Muscle of leg (tissue), 11 donors: Measurements from ENCODE around the gene CDC42EP4. TPM values are rescaled to one million over a fixed set of nuclear protein-coding genes. Genes with fewer than 3 reads are reported as not detected.

Experiments
- DNase-seq: peaks from one replicate; pipeline ENCODE4 v3.0.0; 2013
- H3K27ac ChIP-seq: one replicate; pipeline ENCODE4 v1.5.1; 2013; ENCODE audit warnings: mild to moderate bottlenecking, low read length, control low read depth
- H3K27me3 ChIP-seq: one replicate; pipeline ENCODE4 v1.6.1; 2013; ENCODE audit warnings: low read length; ENCODE audit not compliant: control insufficient read depth, insufficient read depth
- H3K36me3 ChIP-seq: one replicate; pipeline ENCODE4 v1.6.1; 2013; ENCODE audit warnings: low read length; ENCODE audit not compliant: control insufficient read depth, insufficient read depth
- H3K4me1 ChIP-seq: one replicate; pipeline ENCODE4 v1.6.1; 2013; ENCODE audit warnings: low read length; ENCODE audit not compliant: control insufficient read depth, insufficient read depth
- H3K4me3 ChIP-seq: one replicate; pipeline ENCODE4 v1.5.1; 2013; ENCODE audit warnings: low read length, control low read depth
- H3K9me3 ChIP-seq: replicated peaks from 2 replicates; pipeline ENCODE4 v1.6.1; 2013; ENCODE audit warnings: low read depth, low read length; ENCODE audit not compliant: control insufficient read depth
- WGBS: methylation state at CpG from one replicate; pipeline ENCODE4 v1.1.5; 2013; ENCODE audit warnings: missing lambda C conversion rate; ENCODE audit not compliant: insufficient coverage; 5-methylcytosine and 5-hydroxymethylcytosine counted together
- polyA plus RNA-seq, 8 donors: library from polyadenylated mRNA; unstranded; fragments of 120-200 nt; gene quantifications; one replicate each; pipeline versions ENCODE4 v1.2.1 to v1.2.3, GENCODE V29; 2013; ENCODE audit warnings: inconsistent platforms in 1 of 8, low replicate concordance in 1 of 8; ENCODE audit not compliant: insufficient read length in 8 of 8, insufficient read depth in 1 of 8
- total RNA-seq: library from RNA; stranded (reverse); fragments of 120-200 nt; gene quantifications from one replicate; pipeline ENCODE4 v1.2.4, GENCODE V29; 2013

The CDC42EP4 gene
- total and polyA plus RNA-seq, 9 donors, result 13.4 to 30.9 (median 21.5) TPM

DNA sequence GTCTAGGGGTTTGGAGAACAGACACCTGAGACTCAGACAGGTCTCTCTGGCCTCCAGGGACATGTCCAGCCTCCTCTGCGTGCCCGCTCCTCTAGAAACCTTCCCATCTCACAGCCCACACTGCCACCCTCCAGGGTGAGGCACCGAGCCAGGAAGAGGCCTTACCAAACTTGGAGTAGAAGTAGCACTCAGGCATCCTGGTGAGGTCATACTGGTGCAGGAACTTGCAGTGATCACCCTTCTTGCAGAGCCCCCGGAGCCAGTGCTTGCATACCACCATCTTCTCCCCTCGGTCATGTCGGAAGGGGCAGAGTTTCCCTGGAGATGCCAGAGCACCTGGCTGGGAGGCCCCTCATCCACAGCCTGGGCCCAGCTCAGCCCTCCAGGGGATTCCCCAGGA lies 54.3 kb downstream of the CDC42EP4 start:
- H3K9me3 ChIP-seq, result no peaks in the 10 kb centered on the region
- H3K27me3 ChIP-seq, result no peaks in the 10 kb centered on the region
- peaks cover 1% of the 10 kb centered on the region for H3K4me1 ChIP-seq
- DNase-seq, result no peak
- WGBS, result 84% methylated on average over 6 of the region's 6 CpGs
- no peaks in the 10 kb centered on the region for H3K36me3 ChIP-seq
- no peak overlapping the region for H3K4me3 ChIP-seq
- H3K27ac ChIP-seq, result no peak overlapping the region

DNA sequence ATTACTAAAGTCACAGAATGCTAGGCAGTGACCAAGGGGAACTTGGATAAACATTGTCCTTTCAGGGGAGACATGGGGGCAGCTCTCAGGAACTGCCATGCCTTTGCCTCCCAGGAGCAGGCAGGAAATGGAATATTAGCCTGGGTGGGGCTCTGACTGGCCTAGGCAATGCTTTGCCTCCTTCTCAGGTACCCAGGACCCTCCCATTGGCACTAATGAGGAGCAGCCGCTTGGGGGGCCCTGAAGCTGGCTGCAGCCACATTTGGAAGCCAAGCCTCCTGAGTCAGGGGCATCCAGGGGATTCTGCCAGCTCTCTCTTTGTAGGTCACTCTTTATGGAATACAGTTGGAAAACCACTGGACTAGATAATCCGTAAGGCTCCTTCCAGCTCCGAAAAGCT lies 55.6 kb downstream of the CDC42EP4 start:
- Histone ChIP-seq H3K36me3 (no peaks in the 10 kb centered on the region), H3K4me3 (no peak overlapping the region), H3K27me3 (no peaks in the 10 kb centered on the region), H3K4me1 (peaks cover 3% of the 10 kb centered on the region), H3K27ac (no peak overlapping the region), H3K9me3 (no peaks in the 10 kb centered on the region)
- 67% methylated on average over 1 of the region's 3 CpGs for WGBS
- DNase-seq, result no peak

DNA sequence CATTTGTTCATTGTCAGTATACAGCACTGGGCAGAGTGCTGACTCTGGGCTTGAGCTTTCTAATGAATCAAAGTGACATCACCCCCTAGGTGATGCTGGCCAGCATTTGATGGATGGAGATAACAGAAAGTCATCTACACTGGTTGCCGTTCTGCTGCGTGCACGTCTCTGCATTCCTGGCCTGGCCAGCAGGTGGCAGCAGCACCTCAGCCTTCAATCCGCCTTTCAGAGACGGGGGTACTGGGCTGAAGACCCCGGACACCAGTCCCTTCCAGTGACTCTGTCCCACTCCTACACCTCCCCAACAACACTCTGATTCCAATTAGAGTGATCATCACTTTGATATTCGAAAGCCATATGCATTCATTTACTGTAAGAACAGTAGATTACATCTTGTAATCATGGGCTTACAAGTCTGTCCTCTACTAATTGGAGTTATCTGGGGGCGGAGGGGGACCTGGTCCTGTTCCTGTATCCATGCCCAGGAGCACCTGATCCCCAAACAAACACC lies 56.1 kb downstream of the CDC42EP4 start:
- Histone ChIP-seq H3K4me3 (no peak overlapping the region), H3K27me3 (no peaks in the 10 kb centered on the region), H3K4me1 (peaks cover 5% of the 10 kb centered on the region), H3K9me3 (no peaks in the 10 kb centered on the region), H3K36me3 (no peaks in the 10 kb centered on the region), H3K27ac (no peak overlapping the region)
- peak; percentile 46 for DNase-seq
- 0% methylated on average over 3 of the region's 8 CpGs for WGBS

DNA sequence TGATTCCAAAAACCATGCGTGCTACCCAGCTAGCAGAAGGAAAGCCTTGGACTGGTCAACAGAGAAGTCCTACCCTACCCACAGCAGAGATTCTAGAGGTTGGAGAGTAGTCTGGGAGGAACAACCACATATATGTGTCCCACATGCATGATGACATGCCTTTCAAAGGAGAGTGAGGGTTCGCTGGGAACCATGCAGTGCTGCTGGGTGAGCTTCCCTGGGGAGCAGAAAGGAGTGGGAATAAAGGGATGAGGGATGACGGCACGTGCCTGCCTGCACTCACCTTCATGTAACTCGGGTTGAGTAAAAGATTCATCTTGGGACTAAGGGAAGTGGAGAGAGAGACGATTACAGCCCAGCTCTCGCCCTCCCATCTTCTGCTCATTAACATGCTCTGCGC lies 59.9 kb downstream of the CDC42EP4 start:
- 86% methylated on average over 1 of the region's 8 CpGs for WGBS
- Histone ChIP-seq H3K27ac (no peak overlapping the region), H3K27me3 (no peaks in the 10 kb centered on the region), H3K36me3 (peaks cover 8% of the 10 kb centered on the region), H3K9me3 (no peaks in the 10 kb centered on the region), H3K4me1 (peaks cover 19% of the 10 kb centered on the region), H3K4me3 (no peak overlapping the region)
- DNase-seq, result no peak

DNA sequence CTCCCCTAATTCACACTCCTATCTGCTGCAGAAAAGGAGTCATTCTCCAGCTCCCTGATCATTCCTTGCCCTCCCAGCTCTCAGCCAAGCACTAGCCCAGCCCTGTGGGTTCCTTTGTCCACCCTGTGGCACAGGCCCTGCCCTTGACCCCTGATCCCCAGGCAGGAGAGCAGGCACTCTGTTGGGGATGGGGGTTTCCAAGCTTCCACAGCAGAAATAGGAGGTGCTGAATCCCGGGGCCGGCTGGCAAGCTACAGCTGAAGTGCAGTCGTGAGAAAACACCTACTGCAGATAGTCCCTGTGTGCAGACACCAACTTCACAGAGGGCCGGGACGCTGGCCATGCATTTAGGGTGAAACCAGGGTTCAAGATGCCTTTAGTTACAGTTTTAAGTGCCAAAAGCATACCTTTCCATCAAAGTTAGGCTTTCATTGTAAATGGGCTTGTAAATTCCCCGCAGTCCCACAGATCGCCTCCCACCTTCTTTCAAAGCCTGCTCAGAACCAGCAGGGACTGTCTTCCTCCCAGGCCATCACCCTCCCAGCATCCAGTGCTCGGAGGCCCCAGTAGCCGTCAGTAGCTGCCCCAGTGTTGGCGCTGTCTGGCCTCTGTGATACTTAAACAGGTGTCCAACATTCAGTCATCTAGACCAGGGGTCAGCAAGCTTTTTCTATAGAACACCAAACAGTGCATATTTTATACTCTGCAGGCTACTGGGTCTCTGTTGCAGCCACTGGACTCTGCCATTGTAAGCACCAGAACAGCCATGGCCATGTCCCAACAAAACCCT lies 60.8 kb downstream of the CDC42EP4 start:
- WGBS, result 46% methylated on average over 10 of the region's 10 CpGs
- no peak overlapping the region for H3K4me3 ChIP-seq
- H3K36me3 ChIP-seq, result peaks cover 10% of the 10 kb centered on the region
- H3K4me1 ChIP-seq, result peaks cover 19% of the 10 kb centered on the region
- H3K27me3 ChIP-seq, result no peaks in the 10 kb centered on the region
- no peak for DNase-seq
- no peak overlapping the region for H3K27ac ChIP-seq
- H3K9me3 ChIP-seq, result no peaks in the 10 kb centered on the region

DNA sequence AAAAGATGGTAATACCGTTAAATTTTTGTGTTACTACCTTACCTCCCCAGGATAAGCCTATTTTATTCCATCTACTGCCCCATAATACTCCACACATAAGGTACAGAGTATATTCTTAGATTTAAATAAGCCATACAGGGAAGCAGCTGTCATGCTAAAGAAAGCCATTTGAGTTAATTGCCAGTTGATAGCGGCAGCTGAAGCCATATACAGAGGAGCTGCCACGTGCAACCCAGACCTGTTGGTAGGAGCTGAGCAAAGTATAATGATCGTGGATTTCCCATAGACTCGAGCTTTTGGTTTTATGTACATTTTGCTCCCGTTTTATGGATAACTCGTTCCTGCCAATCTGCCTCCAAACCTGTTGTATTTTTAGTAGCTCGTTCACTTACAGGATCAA lies 62.1 kb downstream of the CDC42EP4 start:
- DNase-seq, result no peak
- H3K4me1 ChIP-seq, result peaks cover 19% of the 10 kb centered on the region
- no peaks in the 10 kb centered on the region for H3K27me3 ChIP-seq
- H3K27ac ChIP-seq, result no peak overlapping the region
- H3K36me3 ChIP-seq, result peaks cover 16% of the 10 kb centered on the region
- no peak overlapping the region for H3K4me3 ChIP-seq
- WGBS, result 60% methylated on average over 4 of the region's 8 CpGs
- no peaks in the 10 kb centered on the region for H3K9me3 ChIP-seq

DNA sequence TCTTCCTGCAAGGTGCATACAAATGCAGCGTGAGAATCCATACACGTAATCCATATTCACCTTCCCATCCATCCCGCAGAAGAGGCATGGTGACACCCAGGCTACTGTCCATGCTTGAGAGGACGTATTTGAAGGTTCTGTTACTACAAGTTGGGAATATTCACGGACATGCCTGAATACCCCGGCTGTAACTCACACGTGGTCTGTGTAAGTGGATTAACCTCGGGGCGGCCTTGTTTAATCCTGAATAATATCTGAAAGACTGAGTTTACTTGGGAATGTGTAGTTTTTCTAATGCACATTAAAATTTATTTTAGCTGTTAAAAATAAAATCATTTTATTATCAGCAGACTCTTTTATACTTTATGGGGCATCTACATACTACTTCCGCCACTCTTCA lies 63.3 kb downstream of the CDC42EP4 start:
- H3K27ac ChIP-seq, result no peak overlapping the region
- no peaks in the 10 kb centered on the region for H3K27me3 ChIP-seq
- no peak overlapping the region for H3K4me3 ChIP-seq
- no CpG with 5 or more reads among the region's 10 CpGs for WGBS
- H3K36me3 ChIP-seq, result peaks cover 21% of the 10 kb centered on the region
- no peaks in the 10 kb centered on the region for H3K9me3 ChIP-seq
- no peak for DNase-seq
- peaks cover 19% of the 10 kb centered on the region for H3K4me1 ChIP-seq

DNA sequence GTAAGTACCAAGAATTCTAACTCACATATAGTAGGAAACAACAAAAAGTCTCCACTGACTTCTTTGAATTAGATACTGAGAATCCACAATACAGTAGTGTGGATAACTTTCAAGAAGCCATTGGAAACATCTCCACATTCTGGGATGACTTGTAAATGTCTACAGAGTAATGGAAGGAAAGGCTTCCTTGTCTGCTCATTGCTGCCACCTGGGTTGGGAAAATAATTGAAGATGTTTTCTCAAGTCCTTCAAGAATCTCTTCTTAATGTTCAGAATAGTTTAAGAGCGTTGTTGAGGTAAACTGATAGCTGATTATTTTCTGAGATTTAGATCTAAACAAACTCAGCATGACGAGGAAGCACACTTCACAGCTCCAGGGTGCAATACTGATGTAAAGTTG lies 64.1 kb downstream of the CDC42EP4 start:
- Histone ChIP-seq H3K27me3 (no peaks in the 10 kb centered on the region), H3K27ac (no peak overlapping the region), H3K4me1 (peaks cover 19% of the 10 kb centered on the region), H3K4me3 (no peak overlapping the region), H3K36me3 (peaks cover 21% of the 10 kb centered on the region), H3K9me3 (no peaks in the 10 kb centered on the region)
- WGBS, result 60% methylated on average over 1 of the region's 2 CpGs
- no peak for DNase-seq

DNA sequence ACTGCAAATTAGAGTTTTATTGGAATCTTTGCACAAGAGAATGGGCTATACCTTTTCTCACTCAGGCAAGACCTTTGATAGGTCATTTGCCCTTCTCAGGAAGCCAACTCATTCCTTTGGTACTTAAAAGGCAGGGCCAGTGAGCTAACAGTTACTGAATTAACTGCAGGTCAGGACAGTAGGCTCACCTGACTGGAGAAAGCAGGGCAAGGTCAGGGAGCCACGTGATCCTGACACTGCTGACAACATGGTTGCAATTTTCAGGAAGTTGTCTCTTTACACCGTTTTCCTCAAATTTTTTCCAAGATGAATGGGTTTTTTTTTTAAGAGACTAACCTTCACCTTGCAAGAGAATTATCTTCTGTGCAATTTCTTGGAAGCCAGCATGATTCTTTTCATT lies 71.2 kb downstream of the CDC42EP4 start:
- WGBS, result 63% methylated on average over 1 of the region's 2 CpGs
- Histone ChIP-seq H3K4me1 (peaks cover 2% of the 10 kb centered on the region), H3K9me3 (no peaks in the 10 kb centered on the region), H3K4me3 (no peak overlapping the region), H3K27ac (no peak overlapping the region), H3K36me3 (peaks cover 45% of the 10 kb centered on the region), H3K27me3 (no peaks in the 10 kb centered on the region)
- no peak for DNase-seq

DNA sequence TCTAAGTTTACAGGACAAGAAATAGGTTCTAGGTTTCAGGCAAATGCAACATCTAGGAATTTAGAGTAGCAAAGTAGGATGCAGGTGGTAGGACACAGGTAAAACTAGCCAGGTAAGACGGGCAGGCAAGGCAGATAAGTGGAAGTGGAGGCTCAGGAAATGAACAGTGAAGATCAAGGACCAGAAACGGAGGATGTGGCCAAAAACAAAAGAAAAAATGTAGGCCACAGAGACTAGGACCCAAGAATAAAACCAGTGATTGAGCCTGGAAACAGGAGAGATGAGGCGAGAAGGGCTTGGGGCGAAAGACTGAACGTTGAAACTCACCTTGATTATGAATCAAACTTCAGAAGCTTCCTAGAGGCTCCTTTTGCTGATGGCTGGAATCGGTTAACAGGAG lies 74.1 kb downstream of the CDC42EP4 start:
- peaks cover 10% of the 10 kb centered on the region for H3K4me1 ChIP-seq
- peaks cover 40% of the 10 kb centered on the region for H3K36me3 ChIP-seq
- H3K9me3 ChIP-seq, result no peaks in the 10 kb centered on the region
- H3K4me3 ChIP-seq, result no peak overlapping the region
- WGBS, result 73% methylated on average over 5 of the region's 6 CpGs
- no peaks in the 10 kb centered on the region for H3K27me3 ChIP-seq
- DNase-seq, result no peak
- H3K27ac ChIP-seq, result no peak overlapping the region
